H1 (cell line): ENCODE results near the gene ANKRD60. TPM values are rescaled to one million over a fixed set of nuclear protein-coding genes. Genes with fewer than 3 reads are reported as not detected.
A peak's percentile ranks its signal among the peaks of the same experiment; 100 is the strongest.

Source experiments
- CTCF ChIA-PET: fragments of 300-600 bp; sonication (Branson Sonifier 250); formaldehyde crosslinking; loops from one replicate; lab custom pipeline; 2021; ENCODE audit not compliant: partially characterized antibody; lab: Charles Lee
- POLR2A ChIA-PET: fragments of 300-600 bp; sonication (Branson Sonifier 250); formaldehyde crosslinking; loops from one replicate; lab custom pipeline; 2021; ENCODE audit warnings: inconsistent platforms; ENCODE audit not compliant: partially characterized antibody; lab: Charles Lee
- DNase-seq, 2 experiments: peaks; one replicate each; pipeline versions ENCODE4 v3.0.0 to v3.0.0-alpha.2; 2010 to 2022; ENCODE audit warnings: low spot score in 2 of 2, low read depth in 1 of 2, mixed read lengths in 1 of 2
- FAIRE-seq: peaks from 2 replicates; lab custom pipeline; 2011; peaks lifted over from hg19 to GRCh38; lab: Jason Lieb, UNC
- H2AFZ ChIP-seq: 2 replicates; pipeline ENCODE4 v1.8.1; 2012; ENCODE audit warnings: low read length, inconsistent platforms
- H2AK5ac ChIP-seq: 2 replicates; pipeline ENCODE4 v1.6.1; 2013; ENCODE audit warnings: low read depth, low read length
- H2BK120ac ChIP-seq: replicated peaks from 2 replicates; pipeline ENCODE3; 2013; ENCODE audit warnings: low read depth, low read length, inconsistent platforms
- H2BK12ac ChIP-seq: 2 replicates; pipeline ENCODE4 v1.6.1; 2013; ENCODE audit warnings: low read depth, low read length
- H2BK15ac ChIP-seq: 2 replicates; pipeline ENCODE4 v1.6.1; 2013; ENCODE audit warnings: low read length
- H2BK20ac ChIP-seq: 2 replicates; pipeline ENCODE4 v1.6.1; 2013; ENCODE audit warnings: low read length
- H2BK5ac ChIP-seq: 2 replicates; pipeline ENCODE4 v1.6.1; 2013; ENCODE audit warnings: low read depth, low read length
- H3K14ac ChIP-seq: 2 replicates; pipeline ENCODE4 v1.6.1; 2013; ENCODE audit warnings: inconsistent platforms; ENCODE audit not compliant: insufficient read length
- H3K18ac ChIP-seq: 2 replicates; pipeline ENCODE4 v1.6.1; 2013; ENCODE audit warnings: low read length; ENCODE audit errors: extremely low read depth
- H3K23ac ChIP-seq: 2 replicates; pipeline ENCODE4 v1.6.1; 2013; ENCODE audit warnings: inconsistent platforms; ENCODE audit not compliant: insufficient read length
- H3K23me2 ChIP-seq: 2 replicates; pipeline ENCODE4 v1.6.1; 2013; ENCODE audit warnings: low read depth, low read length
- H3K27ac ChIP-seq: 2 replicates; pipeline ENCODE4 v1.6.1; 2011; ENCODE audit warnings: low read depth, low read length, inconsistent platforms
- H3K27me3 ChIP-seq, 4 experiments: replicated peaks in 1 of 4; 1 replicate in 1 of 4; 2 replicates in 3 of 4; pipeline versions ENCODE4 v1.6.1 to v1.8.1; 2011 to 2013; ENCODE audit warnings: low read length in 3 of 4, mild to moderate bottlenecking in 3 of 4, inconsistent platforms in 2 of 4, mixed read lengths in 2 of 4, moderate library complexity in 1 of 4; ENCODE audit not compliant: control insufficient read depth in 3 of 4, insufficient read depth in 3 of 4; ENCODE audit errors: extremely low read depth in 1 of 4
- H3K36me3 ChIP-seq, 4 experiments: 2 replicates each; pipeline versions ENCODE4 v1.6.1 to v1.8.1; 2011 to 2013; ENCODE audit warnings: mild to moderate bottlenecking in 4 of 4, low read length in 3 of 4, moderate library complexity in 2 of 4, control low read depth in 1 of 4, inconsistent platforms in 1 of 4; ENCODE audit not compliant: insufficient read depth in 4 of 4, control insufficient read depth in 2 of 4
- H3K4ac ChIP-seq: replicated peaks from 2 replicates; pipeline ENCODE3; 2013; ENCODE audit warnings: low read length, low read depth, mixed read lengths, inconsistent platforms; ENCODE audit not compliant: insufficient read length
- H3K4me1 ChIP-seq, 4 experiments: replicated peaks in 1 of 4; 1 replicate in 1 of 4; 2 replicates in 3 of 4; pipeline versions ENCODE4 v1.6.1 to v1.8.1; 2011 to 2013; ENCODE audit warnings: low read length in 3 of 4, inconsistent platforms in 2 of 4, mixed read lengths in 1 of 4; ENCODE audit not compliant: insufficient read depth in 4 of 4, control insufficient read depth in 3 of 4
- H3K4me2 ChIP-seq, 2 experiments: 2 replicates each; pipeline versions ENCODE4 v1.6.1 to v1.8.1; 2011 to 2013; ENCODE audit warnings: low read depth in 2 of 2, low read length in 2 of 2, control low read depth in 1 of 2, inconsistent platforms in 1 of 2, mild to moderate bottlenecking in 1 of 2; ENCODE audit not compliant: insufficient read depth in 1 of 2
- H3K4me3 ChIP-seq, 4 experiments: fragments of 200-600, 300-600 bp in 1 of 4; sonication (generic), shearing (Covaris generic), sonication (Bioruptor Twin) in 1 of 4; 2 replicates each; pipeline versions ENCODE4 v1.5.1 to v1.8.1; 2011 to 2016; ENCODE audit warnings: low read length in 4 of 4, low read depth in 3 of 4, control low read depth in 2 of 4, inconsistent platforms in 2 of 4, mild to moderate bottlenecking in 2 of 4, mixed read lengths in 1 of 4, moderate library complexity in 1 of 4; ENCODE audit not compliant: insufficient read depth in 2 of 4; ENCODE audit errors: extremely low read depth in 1 of 4
- H3K56ac ChIP-seq: replicated peaks from 2 replicates; pipeline ENCODE3; 2013; ENCODE audit warnings: low read depth, mild to moderate bottlenecking, mixed read lengths, low read length, inconsistent platforms; ENCODE audit not compliant: insufficient read length
- H3K79me1 ChIP-seq: 2 replicates; pipeline ENCODE4 v1.6.1; 2013; ENCODE audit warnings: low read depth, low read length, control low read depth
- H3K79me2 ChIP-seq, 2 experiments: 2 replicates each; pipeline versions ENCODE4 v1.6.1 to v1.8.1; 2012 to 2013; ENCODE audit warnings: low read length in 2 of 2, mild to moderate bottlenecking in 2 of 2, inconsistent platforms in 1 of 2; ENCODE audit not compliant: insufficient read depth in 2 of 2, control insufficient read depth in 1 of 2
- H3K9ac ChIP-seq, 4 experiments: replicated peaks in 1 of 4; 1 replicate in 1 of 4; 2 replicates in 3 of 4; pipeline versions ENCODE4 v1.6.1 to v1.8.1; 2011 to 2013; ENCODE audit warnings: low read depth in 3 of 4, low read length in 3 of 4, control low read depth in 2 of 4, mild to moderate bottlenecking in 2 of 4, moderate library complexity in 2 of 4, inconsistent platforms in 1 of 4; ENCODE audit errors: extremely low read depth in 1 of 4
- H3K9me3 ChIP-seq, 2 experiments: 2 replicates each; pipeline versions ENCODE4 v1.6.1 to v1.8.1; 2012 to 2013; ENCODE audit warnings: mild to moderate bottlenecking in 2 of 2, moderate library complexity in 2 of 2, control low read depth in 1 of 2, inconsistent platforms in 1 of 2, low read depth in 1 of 2, low read length in 1 of 2, mixed read lengths in 1 of 2; ENCODE audit not compliant: insufficient read depth in 2 of 2
- H4K20me1 ChIP-seq, 2 experiments: replicated peaks in 1 of 2; 2 replicates each; pipeline versions ENCODE3 to v1.8.1; 2011 to 2013; ENCODE audit warnings: inconsistent platforms in 2 of 2, low read length in 2 of 2, mild to moderate bottlenecking in 1 of 2; ENCODE audit not compliant: insufficient read depth in 2 of 2, control insufficient read depth in 1 of 2
- H4K5ac ChIP-seq: 2 replicates; pipeline ENCODE4 v1.6.1; 2013; ENCODE audit warnings: low read length, low read depth, mixed read lengths, inconsistent platforms; ENCODE audit not compliant: insufficient read length
- H4K8ac ChIP-seq: 2 replicates; pipeline ENCODE4 v1.8.0; 2013; ENCODE audit warnings: mild to moderate bottlenecking, moderate library complexity, low read length, inconsistent platforms; ENCODE audit not compliant: insufficient read depth; ENCODE audit errors: extremely low read depth
- H4K91ac ChIP-seq: replicated peaks from 2 replicates; pipeline ENCODE3; 2013; ENCODE audit warnings: low read length, mixed read lengths, inconsistent platforms; ENCODE audit not compliant: insufficient read length
- CHD2 ChIP-seq: IDR thresholded peaks from 2 replicates; pipeline ENCODE4 v1.6.1; 2012; ENCODE audit warnings: low read length, improper control_type of control experiment
- EP300 ChIP-seq, 2 experiments: IDR thresholded peaks; 1 replicate in 1 of 2; 2 replicates in 1 of 2; pipeline ENCODE4 v1.6.1; 2011 to 2012; ENCODE audit warnings: low read depth in 2 of 2, low read length in 2 of 2, mild to moderate bottlenecking in 2 of 2, borderline replicate concordance in 1 of 2, inconsistent platforms in 1 of 2, moderate library complexity in 1 of 2
- WGBS, 2 experiments: shearing (Covaris generic) in 1 of 2; methylation state at CpG; one replicate each; pipeline versions ENCODE4 v1.1.6 to v1.1.7; 2013 to 2015; ENCODE audit warnings: low lambda C conversion rate in 2 of 2, mixed read lengths in 2 of 2, inconsistent platforms in 1 of 2, low coverage in 1 of 2, missing lambda C conversion rate in 1 of 2; ENCODE audit not compliant: insufficient replicate concordance in 2 of 2, insufficient coverage in 1 of 2, insufficient read length in 1 of 2; ENCODE audit errors: extremely low coverage in 1 of 2, missing lambda C conversion rate in 1 of 2; 5-methylcytosine and 5-hydroxymethylcytosine counted together
- long read RNA-seq, 2 experiments: library from RNA in 1 of 2; library from capped mRNA in 1 of 2; stranded (forward); transcript quantifications; one replicate each; pipeline ENCODE4 v2.0.0, GENCODE V29; 2021; ENCODE audit warnings: inconsistent platforms in 1 of 2
- polyA minus RNA-seq, 3 experiments: library from RNA; depleted of rRNA, polyadenylated mRNA; stranded (reverse); fragments of >200 nt; gene quantifications; 1 replicate in 2 of 3; 2 replicates in 1 of 3; pipeline ENCODE4 v1.2.3, GENCODE V29; 2011
- polyA plus RNA-seq, 7 experiments: library from polyadenylated mRNA; depleted of rRNA in 3 of 7; stranded (reverse) in 5 of 7; unstranded in 2 of 7; fragments of >200 nt in 5 of 7; fragments of 200-250 nt in 2 of 7; gene quantifications; 1 replicate in 5 of 7; 2 replicates in 1 of 7; 4 replicates in 1 of 7; pipeline versions ENCODE4 v1.2.1 to v1.2.3, GENCODE V29; 2011 to 2013; ENCODE audit warnings: missing spikeins in 2 of 7, mixed read lengths in 2 of 7
- total RNA-seq: library from RNA; stranded (reverse); fragmentation: NEBNext Ultra II Directional; extraction: Animal tissue kit (Norgen Biotek cat#: 25700); gene quantifications from 2 replicates; pipeline ENCODE4 v1.2.1, GENCODE V29; 2021
- TF ChIP-seq, protein P1 (sequence below): IDR thresholded peaks from 2 replicates; pipeline ENCODE4 v1.6.1; 2012; ENCODE audit warnings: inconsistent platforms
- TF ChIP-seq, protein P2 (sequence below): IDR thresholded peaks from 2 replicates; pipeline ENCODE4 v1.6.1; 2012; ENCODE audit warnings: low read length, inconsistent platforms

ANKRD60 gene, protein sequence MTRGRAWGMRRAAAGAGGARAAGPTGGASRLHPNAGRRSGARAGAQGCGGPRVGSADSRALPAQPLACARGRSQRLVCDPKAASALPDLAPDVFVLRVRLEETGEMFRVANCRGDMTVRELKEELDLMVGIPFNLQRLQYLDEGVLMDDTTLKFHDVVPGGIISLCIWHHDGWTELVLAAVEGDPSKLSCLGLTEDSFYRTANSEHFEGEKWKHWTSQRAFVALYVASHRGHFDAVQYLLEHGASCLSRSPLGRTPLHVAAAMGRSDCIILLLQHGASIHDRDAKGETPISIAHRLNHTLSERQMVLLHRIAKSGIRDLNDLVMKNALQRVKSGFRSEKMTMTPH
- total RNA-seq (not detected in 2 replicates), polyA plus RNA-seq (2011; rRNA removed) (not detected in 2 replicates), polyA minus RNA-seq (2011; rRNA and poly(A)+ RNA removed) (not detected in 2 replicates)
- polyA plus RNA-seq (2011; cell fraction: cytosol; rRNA removed), result not detected
- polyA plus RNA-seq (2011; cell fraction: nucleus; rRNA removed), result not detected
- polyA plus RNA-seq (2012, experiment 1 of 2), result not detected in 4 replicates
- not detected for polyA plus RNA-seq (2012, experiment 2 of 2)
- not detected for polyA plus RNA-seq (2013, experiment 1 of 2)
- polyA plus RNA-seq (2013, experiment 2 of 2), result not detected
- not detected for polyA minus RNA-seq (2011; cell fraction: cytosol; rRNA and poly(A)+ RNA removed)
- polyA minus RNA-seq (2011; cell fraction: nucleus; rRNA and poly(A)+ RNA removed), result not detected
- long read RNA-seq, experiment 1, result 0 reads
- long read RNA-seq, experiment 2, result 0 reads

DNA sequence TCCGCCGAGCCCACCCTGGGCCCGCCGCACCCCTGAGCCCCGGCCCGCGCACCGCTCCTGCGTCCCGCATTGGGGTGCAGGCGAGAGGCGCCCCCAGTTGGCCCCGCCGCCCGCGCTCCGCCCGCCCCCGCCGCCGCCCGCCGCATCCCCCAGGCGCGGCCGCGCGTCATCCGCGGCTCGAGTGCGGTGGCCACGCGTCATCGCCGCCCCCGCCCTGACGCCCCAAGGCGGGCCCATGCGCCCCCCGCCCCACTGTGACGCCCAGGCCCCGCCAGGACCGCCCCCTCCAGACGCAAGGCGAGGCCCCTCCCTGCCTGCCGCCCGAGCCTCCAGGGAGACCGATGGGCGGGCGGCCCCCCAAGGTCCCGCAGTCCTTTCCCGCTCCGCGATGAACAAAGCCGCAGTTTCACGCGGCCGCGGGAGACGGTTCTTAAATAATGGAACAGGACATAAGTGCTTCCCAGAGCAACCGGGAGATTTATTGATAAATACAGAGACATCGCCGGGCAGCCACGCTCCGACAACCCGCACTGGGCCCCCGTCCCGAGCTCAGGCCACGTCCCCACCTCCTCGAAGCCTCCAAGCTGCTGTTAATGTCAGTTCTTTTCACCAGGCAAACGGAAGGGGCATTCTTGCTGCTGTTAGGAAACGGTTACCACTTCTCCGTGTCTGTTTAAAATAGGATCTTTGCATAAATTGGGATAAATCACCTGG is at the start of gene ANKRD60:
Gene ANKRD60 (minus strand): TSS at position 170 of the 714 bp plus-strand sequence. CDS start 0 bp downstream, at position 170.
- Histone ChIP-seq H3K23me2 (peaks cover 12% of the 10 kb centered on the region; the same call in 1 of the 2 replicates), H3K27ac (peak within 1 kb of the TSS; percentile 82), H4K8ac (peak within 1 kb of the TSS; percentile 92), H4K20me1 (peaks cover 0 to 3% of the 10 kb centered on the region in 2 experiments), H3K4me1 (peaks cover 0 to 4% (median 1%) of the 10 kb centered on the region in 4 experiments; a peak in 2 of 7 replicates), H2AK5ac (no peak within 1 kb of the TSS; the same call in 1 of the 2 replicates), H3K27me3 (peaks cover 1 to 19% (median 16%) of the 10 kb centered on the region in 4 experiments), H2BK15ac (0 out of 2 replicates have a peak within 1 kb of the TSS, but pooled peaks have one; percentile 8), H3K36me3 (no peaks in the 10 kb centered on the region), H3K56ac (peak within 1 kb of the TSS; percentile 34), H3K23ac (no peak within 1 kb of the TSS), H3K79me2 (no peaks in the 10 kb centered on the region), H3K9me3 (no peaks in the 10 kb centered on the region), H3K79me1 (no peaks in the 10 kb centered on the region; the same call in 1 of the 2 replicates), H4K5ac (peak within 1 kb of the TSS; percentile 42), H3K4ac (peak within 1 kb of the TSS; percentile 44), H2BK5ac (peak within 1 kb of the TSS; percentile 56; the same call in 1 of the 2 replicates), H2BK12ac (peak within 1 kb of the TSS; percentile 68), H4K91ac (peak within 1 kb of the TSS; percentile 83), H2BK120ac (peak within 1 kb of the TSS; percentile 24), H2BK20ac (no peak within 1 kb of the TSS), H3K14ac (no peak within 1 kb of the TSS), H3K9ac (peak within 1 kb of the TSS; percentile 31 to 80 (median 75)), H3K18ac (peak within 1 kb of the TSS; percentile 38; the same call in 1 of the 2 replicates), H2AFZ (peak within 1 kb of the TSS; percentile 76; the same call in 1 of the 2 replicates), H3K4me2 (peak within 1 kb of the TSS; percentile 85 to 91), H3K4me3 (peak within 1 kb of the TSS; percentile 48 to 79 (median 76))
- POLR2A ChIA-PET, result interaction anchor here (0.7 to 1.5 kb wide), 2 partner anchors 17 to 225 kb away, joined by 4 to 5 read pairs; no protein-coding TSS in a partner anchor
- peak in 1 of 2 experiments; percentile 82 for DNase-seq
- no peak for FAIRE-seq
- CTCF ChIA-PET, result no interaction called here
- 2% methylated on average over 27 of the region's 74 CpGs; no CpG with 5 or more reads in 1 of the 2 experiments for WGBS, 2 experiments
- TF ChIP-seq, protein P1, sequence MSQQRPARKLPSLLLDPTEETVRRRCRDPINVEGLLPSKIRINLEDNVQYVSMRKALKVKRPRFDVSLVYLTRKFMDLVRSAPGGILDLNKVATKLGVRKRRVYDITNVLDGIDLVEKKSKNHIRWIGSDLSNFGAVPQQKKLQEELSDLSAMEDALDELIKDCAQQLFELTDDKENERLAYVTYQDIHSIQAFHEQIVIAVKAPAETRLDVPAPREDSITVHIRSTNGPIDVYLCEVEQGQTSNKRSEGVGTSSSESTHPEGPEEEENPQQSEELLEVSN, result peak; percentile 48
- TF ChIP-seq, protein P2, sequence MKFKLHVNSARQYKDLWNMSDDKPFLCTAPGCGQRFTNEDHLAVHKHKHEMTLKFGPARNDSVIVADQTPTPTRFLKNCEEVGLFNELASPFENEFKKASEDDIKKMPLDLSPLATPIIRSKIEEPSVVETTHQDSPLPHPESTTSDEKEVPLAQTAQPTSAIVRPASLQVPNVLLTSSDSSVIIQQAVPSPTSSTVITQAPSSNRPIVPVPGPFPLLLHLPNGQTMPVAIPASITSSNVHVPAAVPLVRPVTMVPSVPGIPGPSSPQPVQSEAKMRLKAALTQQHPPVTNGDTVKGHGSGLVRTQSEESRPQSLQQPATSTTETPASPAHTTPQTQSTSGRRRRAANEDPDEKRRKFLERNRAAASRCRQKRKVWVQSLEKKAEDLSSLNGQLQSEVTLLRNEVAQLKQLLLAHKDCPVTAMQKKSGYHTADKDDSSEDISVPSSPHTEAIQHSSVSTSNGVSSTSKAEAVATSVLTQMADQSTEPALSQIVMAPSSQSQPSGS, result no peak
- TF ChIP-seq CHD2 (no peak), EP300 (IDR thresholded peaks at IDR 0.05; ENCODE audit: borderline replicate concordance in 1 of 2, low read depth in 2 of 2, low read length in 2 of 2) (no peak)
